ENCODE data around the gene FAHD1.

DNA sequence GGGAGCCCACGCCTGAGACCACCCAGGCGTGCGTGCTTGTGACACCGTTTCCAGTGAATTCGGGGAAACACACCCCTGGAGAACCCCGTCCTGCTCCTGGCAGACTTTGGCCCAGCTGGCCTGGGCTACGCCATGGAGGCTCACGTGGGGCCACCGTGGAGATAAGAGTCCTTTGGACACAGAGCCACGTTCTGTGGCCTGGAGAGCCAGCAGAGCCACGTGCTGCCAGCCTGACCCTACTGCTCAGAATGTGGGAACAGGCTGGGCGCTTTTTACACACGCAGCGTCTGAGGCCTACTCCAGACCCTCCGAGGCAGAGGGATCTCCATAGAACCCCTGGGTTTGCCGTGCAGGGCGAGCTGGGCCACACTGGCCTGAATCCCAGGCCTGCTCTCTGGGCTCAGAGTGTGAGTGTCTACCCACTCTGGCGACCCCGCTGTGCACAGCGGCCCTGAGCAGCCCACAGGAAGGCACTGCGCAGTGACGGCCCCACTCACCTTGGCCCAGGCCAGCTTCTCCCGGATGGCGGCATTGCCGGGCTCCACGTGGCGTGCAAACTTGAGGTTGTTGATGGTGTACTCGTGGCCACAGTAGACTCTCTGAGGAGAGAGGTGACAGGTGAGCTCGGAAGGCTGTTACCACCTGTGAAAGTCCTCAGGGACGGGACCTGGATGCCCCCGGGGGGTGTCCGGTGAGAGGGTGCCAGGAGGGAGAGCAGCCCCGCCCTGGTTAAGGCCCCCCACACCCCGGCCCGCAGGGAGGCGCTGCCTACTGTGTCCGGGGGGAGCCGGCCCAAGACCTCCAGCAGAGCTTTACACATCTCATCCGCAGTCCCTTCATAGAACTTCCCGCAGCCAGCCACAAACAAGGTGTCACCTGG, 10.4 kb upstream of the FAHD1 start:
- TF ChIP-seq, protein P1, sequence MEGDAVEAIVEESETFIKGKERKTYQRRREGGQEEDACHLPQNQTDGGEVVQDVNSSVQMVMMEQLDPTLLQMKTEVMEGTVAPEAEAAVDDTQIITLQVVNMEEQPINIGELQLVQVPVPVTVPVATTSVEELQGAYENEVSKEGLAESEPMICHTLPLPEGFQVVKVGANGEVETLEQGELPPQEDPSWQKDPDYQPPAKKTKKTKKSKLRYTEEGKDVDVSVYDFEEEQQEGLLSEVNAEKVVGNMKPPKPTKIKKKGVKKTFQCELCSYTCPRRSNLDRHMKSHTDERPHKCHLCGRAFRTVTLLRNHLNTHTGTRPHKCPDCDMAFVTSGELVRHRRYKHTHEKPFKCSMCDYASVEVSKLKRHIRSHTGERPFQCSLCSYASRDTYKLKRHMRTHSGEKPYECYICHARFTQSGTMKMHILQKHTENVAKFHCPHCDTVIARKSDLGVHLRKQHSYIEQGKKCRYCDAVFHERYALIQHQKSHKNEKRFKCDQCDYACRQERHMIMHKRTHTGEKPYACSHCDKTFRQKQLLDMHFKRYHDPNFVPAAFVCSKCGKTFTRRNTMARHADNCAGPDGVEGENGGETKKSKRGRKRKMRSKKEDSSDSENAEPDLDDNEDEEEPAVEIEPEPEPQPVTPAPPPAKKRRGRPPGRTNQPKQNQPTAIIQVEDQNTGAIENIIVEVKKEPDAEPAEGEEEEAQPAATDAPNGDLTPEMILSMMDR (IDR thresholded peaks at IDR 0.05), result no peak
- TF ChIP-seq POLR2A (IDR thresholded peaks at IDR 0.05), result no peak
